Activated T-helper 1 cell treated with anti-CD3 and anti-CD28 coated beads, Interleukin-12 subunit alpha, Interleukin-12 subunit beta, Interleukin-2, Interleukin-4 antibody, amounts not matched to agents 30 ng/mL and 10 ng/mL and 1 ng/mL, durations not matched to agents 14 hours and 24 hours and 36 hours (primary cell): ENCODE measurements around the gene SCFD2. TPM values are rescaled to one million over a fixed set of nuclear protein-coding genes. Genes with fewer than 3 reads are reported as not detected.
"Not testable (repeated sequence)": the region's sequence is repeated elsewhere in the genome, so short reads cannot be mapped to it uniquely, and the experiment has no call there.

Experiments used
- DNase-seq: peaks from one replicate; pipeline ENCODE4 v3.0.0; 2021; ENCODE audit warnings: low spot score
- H3K27ac Mint-ChIP-seq: one replicate; pipeline ENCODE4 v1.8.0; 2021; ENCODE audit warnings: mild to moderate bottlenecking, mixed read lengths
- H3K27me3 Mint-ChIP-seq: one replicate; pipeline ENCODE4 v1.8.0; 2022; ENCODE audit warnings: mild to moderate bottlenecking, moderate library complexity, mixed read lengths; ENCODE audit not compliant: insufficient read depth
- H3K36me3 Mint-ChIP-seq: one replicate; pipeline ENCODE4 v1.8.0; 2021; ENCODE audit warnings: low read depth, mixed read lengths
- H3K4me1 Mint-ChIP-seq: one replicate; pipeline ENCODE4 v1.8.0; 2021; ENCODE audit warnings: low read depth, mixed read lengths
- H3K4me3 Mint-ChIP-seq: one replicate; pipeline ENCODE4 v1.8.0; 2021; ENCODE audit warnings: mild to moderate bottlenecking, moderate library complexity, mixed read lengths
- H3K9me3 Mint-ChIP-seq: one replicate; pipeline ENCODE4 v1.8.0; 2021; ENCODE audit warnings: mixed read lengths
- intact Hi-C: fragments of 100-400 bp; cut with micrococcal nuclease; formaldehyde crosslinking; loops from one replicate; pipeline ENCODE4 v1.15.1; 2024
- total RNA-seq: library from RNA; stranded (reverse); gene quantifications from 2 replicates; pipeline ENCODE4 v1.2.3, GENCODE V29; 2022

Gene SCFD2
- total RNA-seq, 1 donor from 2014 or later: 40.5 TPM

DNA sequence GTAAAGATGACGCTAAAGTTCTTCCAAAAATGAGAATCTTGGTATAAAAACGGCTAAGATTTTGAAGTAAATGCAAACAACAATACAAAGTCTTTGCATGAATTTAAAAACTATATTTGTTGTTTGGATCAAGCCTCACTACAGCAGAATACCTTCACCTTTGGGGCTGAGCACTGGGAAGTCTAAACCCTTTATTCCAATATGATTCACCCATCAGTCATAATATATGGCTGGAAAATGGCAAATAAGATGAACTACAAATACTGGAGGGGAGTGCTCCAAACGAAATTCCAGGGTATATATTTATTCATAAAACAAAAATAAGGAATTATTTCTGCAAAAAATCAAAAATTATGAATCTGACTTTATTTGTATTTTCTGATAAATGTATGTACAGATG is 138.4 kb downstream of the SCFD2 start:
- Mint-ChIP-seq H3K4me1 (no peaks in the 10 kb centered on the region), H3K4me3 (no peak overlapping the region), H3K27me3 (no peaks in the 10 kb centered on the region), H3K9me3 (no peaks in the 10 kb centered on the region), H3K27ac (no peak overlapping the region), H3K36me3 (peaks cover 4% of the 10 kb centered on the region)
- DNase-seq: no peak
- intact Hi-C loops: no loop called here

DNA sequence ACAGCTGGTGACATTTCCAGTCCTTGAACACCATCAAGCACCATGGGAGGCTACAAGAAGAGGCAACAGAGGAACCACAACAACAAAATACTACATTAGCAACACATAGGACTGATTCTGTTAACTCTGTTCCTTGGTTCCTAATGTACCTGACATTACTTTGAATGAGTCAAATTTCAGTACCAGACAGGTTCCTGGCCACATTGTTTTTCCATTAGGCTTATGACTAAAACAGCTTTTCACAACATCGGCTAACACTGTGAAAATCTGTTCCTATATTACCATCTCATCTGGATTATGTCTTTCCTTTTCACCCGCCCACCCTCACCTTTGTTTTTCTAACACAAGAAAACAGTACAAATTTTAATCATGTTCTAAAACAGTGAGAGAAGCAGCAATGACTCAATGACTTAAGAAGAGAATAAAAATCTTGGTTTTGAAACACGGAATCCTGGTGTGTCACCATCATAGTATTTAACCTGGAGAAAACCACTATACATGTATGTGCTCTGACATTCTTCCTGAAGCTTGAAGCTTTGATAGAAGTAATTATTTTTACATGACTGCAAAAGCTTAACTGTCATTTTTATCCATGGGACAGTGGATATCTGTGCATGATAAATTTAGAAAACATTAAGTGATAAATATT is 143.9 kb downstream of the SCFD2 start:
- Mint-ChIP-seq H3K36me3 (peaks cover 9% of the 10 kb centered on the region), H3K9me3 (peaks cover 19% of the 10 kb centered on the region), H3K4me3 (no peak overlapping the region), H3K27ac (no peak overlapping the region), H3K27me3 (peaks cover 3% of the 10 kb centered on the region), H3K4me1 (no peaks in the 10 kb centered on the region)
- DNase-seq: no peak
- intact Hi-C loops: no loop called here

GRCh38 chr4:53219148-53219547 is 146.7 kb downstream of the SCFD2 start:
- intact Hi-C loops, DNase-seq, H3K27ac Mint-ChIP-seq, H3K4me3 Mint-ChIP-seq, H3K4me1 Mint-ChIP-seq, H3K36me3 Mint-ChIP-seq, H3K27me3 Mint-ChIP-seq: not testable (repeated sequence)
- peaks cover 19% of the 10 kb centered on the region for H3K9me3 Mint-ChIP-seq

DNA sequence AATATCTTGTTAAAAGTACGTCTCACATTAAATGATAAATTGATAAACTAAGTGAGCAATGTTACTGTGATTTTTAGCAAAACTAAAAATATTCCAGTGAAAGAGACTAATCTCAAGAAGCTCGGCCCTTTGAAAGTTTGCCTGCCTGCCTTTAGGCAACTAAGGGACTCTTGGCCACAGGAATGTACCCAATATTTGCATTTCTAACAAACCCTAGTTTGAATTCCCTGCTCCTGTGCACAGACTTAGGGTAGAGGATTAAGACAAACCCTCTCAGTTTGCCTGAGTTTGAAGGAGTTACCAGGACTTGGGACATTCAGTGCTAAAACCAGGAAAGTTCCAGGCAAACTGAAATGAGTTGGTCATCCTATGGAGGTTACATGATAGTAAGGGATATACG is 157.1 kb downstream of the SCFD2 start:
- H3K27me3 Mint-ChIP-seq: no peaks in the 10 kb centered on the region
- H3K4me1 Mint-ChIP-seq: no peaks in the 10 kb centered on the region
- H3K27ac Mint-ChIP-seq: no peak overlapping the region
- H3K4me3 Mint-ChIP-seq: no peak overlapping the region
- H3K36me3 Mint-ChIP-seq: peaks cover 3% of the 10 kb centered on the region
- intact Hi-C loops: no loop called here
- no peak for DNase-seq
- no peaks in the 10 kb centered on the region for H3K9me3 Mint-ChIP-seq

- H3K9me3 Mint-ChIP-seq: no peaks in the 10 kb centered on the region
- DNase-seq: no peak
- no peaks in the 10 kb centered on the region for H3K27me3 Mint-ChIP-seq
- intact Hi-C loops: no loop called here
- H3K27ac Mint-ChIP-seq: no peak overlapping the region
- no peaks in the 10 kb centered on the region for H3K4me1 Mint-ChIP-seq
- H3K36me3 Mint-ChIP-seq: peaks cover 1% of the 10 kb centered on the region
- H3K4me3 Mint-ChIP-seq: no peak overlapping the region
Observed at GRCh38 chr4:53205970-53206369, 159.9 kb downstream of the SCFD2 start.

GRCh38 chr4:53199356-53199755 is 166.5 kb downstream of the SCFD2 start:
- Mint-ChIP-seq H3K27ac (no peak overlapping the region), H3K4me1 (peaks cover 4% of the 10 kb centered on the region), H3K36me3 (no peaks in the 10 kb centered on the region), H3K4me3 (no peak overlapping the region), H3K9me3 (no peaks in the 10 kb centered on the region), H3K27me3 (no peaks in the 10 kb centered on the region)
- no peak for DNase-seq
- intact Hi-C loops: loop anchor here (5.0 to 10.0 kb wide), 3 partner anchors 245 to 895 kb away; no protein-coding TSS in a partner anchor

GRCh38 chr4:53197772-53198142 is 168.1 kb downstream of the SCFD2 start:
- no peak for DNase-seq

DNA sequence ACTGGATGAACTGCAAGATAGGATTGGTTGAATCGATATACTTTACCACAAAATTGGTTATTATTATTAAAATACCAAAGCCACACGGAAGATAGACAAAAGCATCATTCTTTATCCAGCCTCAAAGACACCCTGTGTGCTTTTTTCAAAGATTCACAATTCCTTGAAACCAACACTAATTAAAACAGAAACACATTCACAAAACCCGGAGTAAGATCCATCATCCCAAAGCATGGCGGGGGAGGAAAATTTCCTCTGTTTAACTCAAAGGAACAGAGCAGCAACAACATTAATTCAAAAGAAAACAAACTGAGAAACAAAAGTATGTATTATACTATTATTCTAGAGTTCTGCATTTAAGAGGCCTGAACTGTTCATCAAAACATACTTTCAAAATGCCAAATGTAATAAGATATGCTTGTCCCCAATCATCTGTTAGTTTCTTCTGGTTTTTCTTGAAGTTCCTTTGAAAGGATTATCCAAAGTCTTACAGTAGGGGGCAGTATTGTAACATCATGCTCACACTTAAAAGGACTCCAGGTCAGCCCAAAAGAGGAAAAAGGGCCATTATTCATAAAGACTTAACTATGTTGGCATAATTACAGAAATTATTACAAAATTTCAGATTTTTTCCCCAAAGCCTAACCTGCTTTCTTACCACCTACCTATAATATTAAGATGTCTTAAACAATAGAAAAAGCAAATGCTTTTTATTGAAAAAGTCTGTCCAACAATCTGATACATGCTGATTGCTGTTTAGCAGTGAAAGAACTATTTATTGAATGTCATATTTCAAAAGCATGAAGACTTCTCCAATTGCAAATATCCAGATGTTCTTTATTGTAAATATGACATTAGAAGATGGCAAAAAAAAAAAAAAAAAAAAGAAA is 168.7 kb downstream of the SCFD2 start:
- Mint-ChIP-seq H3K9me3 (no peaks in the 10 kb centered on the region), H3K36me3 (no peaks in the 10 kb centered on the region), H3K4me1 (peaks cover 4% of the 10 kb centered on the region), H3K27ac (no peak overlapping the region), H3K27me3 (no peaks in the 10 kb centered on the region), H3K4me3 (no peak overlapping the region)
- no peak for DNase-seq
- intact Hi-C loops: loop anchor here (1.0 to 10.0 kb wide), 7 partner anchors 169 to 1037 kb away; partner anchors contain the start of gene SCFD2

More at GRCh38 chr4:53197772-53198142, 168.1 kb downstream of the SCFD2 start:
- no peak overlapping the region for H3K4me3 Mint-ChIP-seq
- H3K27me3 Mint-ChIP-seq: no peaks in the 10 kb centered on the region
- peaks cover 4% of the 10 kb centered on the region for H3K4me1 Mint-ChIP-seq
- no peaks in the 10 kb centered on the region for H3K9me3 Mint-ChIP-seq
- intact Hi-C loops: loop anchor here (1.0 to 10.0 kb wide), 7 partner anchors 169 to 1037 kb away; partner anchors contain the start of gene SCFD2
- no peaks in the 10 kb centered on the region for H3K36me3 Mint-ChIP-seq
- H3K27ac Mint-ChIP-seq: no peak overlapping the region

DNA sequence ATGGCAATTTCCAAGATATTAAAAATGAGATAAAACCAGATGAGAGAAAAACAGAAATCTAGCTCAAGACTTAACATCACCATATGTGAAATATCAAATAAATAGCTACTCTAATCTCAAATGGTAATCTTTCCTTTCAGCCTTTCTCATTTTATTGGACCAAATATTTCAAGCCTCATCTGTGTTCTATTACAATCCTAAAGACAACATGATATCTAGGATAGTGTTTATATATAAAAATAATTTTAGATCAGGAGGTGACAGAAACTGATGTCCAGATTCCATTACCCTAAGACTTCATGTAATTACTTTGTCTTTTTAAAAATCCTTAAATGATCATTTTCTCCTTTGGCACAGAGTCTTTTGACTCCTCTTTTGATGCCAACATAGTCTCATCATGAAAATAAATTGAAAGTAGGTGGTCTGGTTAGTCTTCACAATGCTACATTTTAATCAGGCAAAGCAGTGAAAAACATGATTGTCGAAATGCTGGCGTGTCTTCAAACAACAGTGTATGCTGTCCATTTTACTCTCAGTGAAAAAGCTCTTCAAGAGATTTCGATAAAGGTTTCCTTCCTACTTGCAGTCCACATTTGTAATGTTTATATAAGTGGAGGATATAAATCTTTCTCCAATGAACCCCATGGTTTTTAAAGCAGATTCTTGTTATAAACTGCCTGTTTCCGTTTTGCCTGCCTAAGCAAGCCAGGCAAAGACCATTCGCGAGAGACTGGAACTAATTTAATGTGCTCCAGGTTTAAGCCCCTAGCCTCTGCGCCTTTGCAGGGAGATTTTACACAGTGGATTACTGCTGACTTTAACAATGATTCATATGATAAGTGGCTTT is 169.8 kb downstream of the SCFD2 start:
- intact Hi-C loops: loop anchor here (5.0 to 10.0 kb wide), 3 partner anchors 249 to 899 kb away; no protein-coding TSS in a partner anchor
- no peaks in the 10 kb centered on the region for H3K36me3 Mint-ChIP-seq
- H3K9me3 Mint-ChIP-seq: no peaks in the 10 kb centered on the region
- H3K27me3 Mint-ChIP-seq: no peaks in the 10 kb centered on the region
- peaks cover 4% of the 10 kb centered on the region for H3K4me1 Mint-ChIP-seq
- H3K4me3 Mint-ChIP-seq: no peak overlapping the region
- H3K27ac Mint-ChIP-seq: no peak overlapping the region
- no peak for DNase-seq

GRCh38 chr4:53194727-53195126 is 171.1 kb downstream of the SCFD2 start:
- Mint-ChIP-seq H3K4me3 (no peak overlapping the region), H3K27ac (no peak overlapping the region), H3K4me1 (peaks cover 4% of the 10 kb centered on the region), H3K36me3 (no peaks in the 10 kb centered on the region), H3K27me3 (no peaks in the 10 kb centered on the region), H3K9me3 (no peaks in the 10 kb centered on the region)
- intact Hi-C loops: loop anchor here (5.0 to 10.0 kb wide), 3 partner anchors 250 to 900 kb away; no protein-coding TSS in a partner anchor
- DNase-seq: no peak

DNA sequence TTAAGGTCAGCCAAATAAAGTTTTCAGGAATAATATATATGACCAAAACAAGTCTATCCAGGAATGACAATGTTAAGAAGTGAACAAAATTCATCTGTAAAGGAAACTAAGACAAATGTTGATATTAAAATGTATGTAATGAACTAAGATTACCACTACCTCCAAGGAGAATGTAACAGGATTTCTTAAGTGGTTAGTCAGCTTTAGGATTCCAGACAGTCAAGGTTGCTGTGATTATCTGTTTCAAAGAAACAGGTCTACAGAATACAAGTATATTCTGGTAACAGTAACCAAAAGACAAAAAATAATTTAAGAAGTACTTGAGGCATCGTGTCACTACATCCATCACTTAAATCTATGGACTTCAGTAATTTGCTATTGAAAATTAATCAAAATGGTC is 172.8 kb downstream of the SCFD2 start:
- intact Hi-C loops: loop anchor here (10.0 kb wide), 2 partner anchors 252 to 902 kb away; no protein-coding TSS in a partner anchor
- H3K27ac Mint-ChIP-seq: no peak overlapping the region
- H3K27me3 Mint-ChIP-seq: no peaks in the 10 kb centered on the region
- no peak overlapping the region for H3K4me3 Mint-ChIP-seq
- no peaks in the 10 kb centered on the region for H3K36me3 Mint-ChIP-seq
- DNase-seq: no peak
- peaks cover 4% of the 10 kb centered on the region for H3K4me1 Mint-ChIP-seq
- H3K9me3 Mint-ChIP-seq: no peaks in the 10 kb centered on the region

DNA sequence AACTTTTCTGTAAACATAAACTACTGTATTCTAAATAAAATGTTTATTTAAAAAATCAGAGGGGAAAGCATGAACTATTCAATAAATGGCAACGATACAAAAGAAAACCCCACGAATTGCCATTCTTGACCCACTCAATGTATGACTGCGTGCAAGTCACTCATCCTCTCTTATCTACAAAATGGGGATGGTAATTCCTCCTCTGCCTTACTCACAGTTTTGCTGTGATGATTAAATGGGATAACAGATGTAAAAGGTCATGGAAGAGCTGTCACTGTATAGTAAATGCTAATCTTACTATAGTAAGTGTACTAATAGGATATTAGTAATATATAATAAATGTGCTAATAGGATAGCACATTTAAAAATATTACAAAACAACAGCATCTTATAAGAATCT is 173.4 kb downstream of the SCFD2 start:
- H3K27me3 Mint-ChIP-seq: no peaks in the 10 kb centered on the region
- peaks cover 4% of the 10 kb centered on the region for H3K4me1 Mint-ChIP-seq
- H3K36me3 Mint-ChIP-seq: no peaks in the 10 kb centered on the region

More for the DNA sequence above, 173.4 kb downstream of the SCFD2 start:
- Mint-ChIP-seq H3K4me3 (no peak overlapping the region), H3K9me3 (no peaks in the 10 kb centered on the region), H3K27ac (no peak overlapping the region)
- intact Hi-C loops: loop anchor here (10.0 kb wide), 2 partner anchors 252 to 902 kb away; no protein-coding TSS in a partner anchor
- no peak for DNase-seq
